WTC11 (cell line): Measurements from ENCODE around the gene SEC61A1. TPM values are rescaled to one million over a fixed set of nuclear protein-coding genes. Genes with fewer than 3 reads are reported as not detected.

ENCODE experiments used
- ATAC-seq: fragments of 200-7000 bp; cut with Tn5 transposase; 2 replicates; pipeline ENCODE4 v1.10.0; 2021; ENCODE audit warnings: mild to moderate bottlenecking, moderate library complexity
- CTCF ChIA-PET: fragments of 300-600 bp; sonication (Branson Sonifier 250); formaldehyde crosslinking; loops from one replicate; lab custom pipeline; 2021; ENCODE audit warnings: antibody characterized with exemption; lab: Charles Lee
- POLR2A ChIA-PET: fragments of 350-600 bp; sonication (Branson Sonifier 250); formaldehyde crosslinking; loops from one replicate; lab custom pipeline; 2021; ENCODE audit warnings: antibody characterized with exemption; lab: Charles Lee
- DNase-seq: peaks from one replicate; pipeline ENCODE4 v3.0.0; 2021; ENCODE audit warnings: low spot score
- H3K27ac Mint-ChIP-seq: 2 replicates; pipeline ENCODE4 v1.8.0; 2021; ENCODE audit warnings: mixed read lengths
- H3K27me3 Mint-ChIP-seq: 2 replicates; pipeline ENCODE4 v1.8.0; 2021; ENCODE audit warnings: low read depth, mild to moderate bottlenecking, moderate library complexity, mixed read lengths
- H3K36me3 Mint-ChIP-seq: 2 replicates; pipeline ENCODE4 v1.8.0; 2021; ENCODE audit warnings: mixed read lengths
- H3K4me1 Mint-ChIP-seq: 2 replicates; pipeline ENCODE4 v1.8.0; 2022; ENCODE audit warnings: mixed read lengths
- H3K4me3 Mint-ChIP-seq: 2 replicates; pipeline ENCODE4 v1.8.0; 2021; ENCODE audit warnings: mild to moderate bottlenecking, moderate library complexity, mixed read lengths
- H3K9me3 Mint-ChIP-seq: 2 replicates; pipeline ENCODE4 v1.8.0; 2021; ENCODE audit warnings: mixed read lengths
- ATF1 ChIP-seq: sonication (generic); formaldehyde crosslinking; IDR thresholded peaks from 2 replicates; pipeline ENCODE4 v1.8.1; 2023; ENCODE audit warnings: mild to moderate bottlenecking, moderate library complexity, missing genetic modification reagents
- ELF4 ChIP-seq: sonication (generic); formaldehyde crosslinking; IDR thresholded peaks from 2 replicates; pipeline ENCODE4 v1.8.1; 2022; ENCODE audit warnings: low read depth, mild to moderate bottlenecking, moderate library complexity, missing genetic modification reagents
- ESRRA ChIP-seq: sonication (generic); formaldehyde crosslinking; IDR thresholded peaks from 2 replicates; pipeline ENCODE4 v1.8.1; 2022; ENCODE audit warnings: mild to moderate bottlenecking, missing genetic modification reagents, borderline replicate concordance
- GABPB1 ChIP-seq: sonication (generic); formaldehyde crosslinking; IDR thresholded peaks from 2 replicates; pipeline ENCODE4 v1.8.1; 2023; ENCODE audit warnings: mild to moderate bottlenecking, missing genetic modification reagents
- GRHL2 ChIP-seq: fragments of 250-450 bp; sonication (Bioruptor Pico); IDR thresholded peaks from 2 replicates; pipeline ENCODE4 v1.8.0; 2022; ENCODE audit warnings: mild to moderate bottlenecking, moderate library complexity; ENCODE audit not compliant: insufficient replicate concordance, severe bottlenecking
- IRF2 ChIP-seq: sonication (generic); formaldehyde crosslinking; IDR thresholded peaks from 2 replicates; pipeline ENCODE4 v1.8.0; 2022; ENCODE audit warnings: low read depth, missing genetic modification reagents, borderline replicate concordance
- JAZF1 ChIP-seq: fragments of 250-450 bp; sonication (Bioruptor Pico); IDR thresholded peaks from 2 replicates; pipeline ENCODE4 v1.9.0; 2021; ENCODE audit warnings: moderate library complexity, mild to moderate bottlenecking, inconsistent platforms
- JUN ChIP-seq: sonication (generic); formaldehyde crosslinking; IDR thresholded peaks from 2 replicates; pipeline ENCODE4 v1.8.0; 2023; ENCODE audit warnings: mild to moderate bottlenecking, missing genetic modification reagents
- KAT7 ChIP-seq: sonication (generic); formaldehyde crosslinking; IDR thresholded peaks from 2 replicates; pipeline ENCODE4 v1.8.1; 2023; ENCODE audit warnings: missing genetic modification reagents, mild to moderate bottlenecking, borderline replicate concordance
- MXD4 ChIP-seq: fragments of 250-450 bp; sonication (Bioruptor Pico); IDR thresholded peaks from 2 replicates; pipeline ENCODE4 v1.8.0; 2021; ENCODE audit warnings: mild to moderate bottlenecking, moderate library complexity, borderline replicate concordance
- MYBL2 ChIP-seq: sonication (generic); formaldehyde crosslinking; IDR thresholded peaks from 2 replicates; pipeline ENCODE4 v1.8.1; 2023; ENCODE audit warnings: mild to moderate bottlenecking, moderate library complexity, missing genetic modification reagents
- RORB ChIP-seq: fragments of 250-450 bp; sonication (Bioruptor Pico); IDR thresholded peaks from 2 replicates; pipeline ENCODE4 v1.9.0; 2021; ENCODE audit warnings: mild to moderate bottlenecking
- SOX15 ChIP-seq: fragments of 250-450 bp; sonication (Bioruptor Pico); IDR thresholded peaks from 2 replicates; pipeline ENCODE4 v1.9.0; 2021; ENCODE audit warnings: mild to moderate bottlenecking
- TCF7 ChIP-seq: sonication (generic); formaldehyde crosslinking; IDR thresholded peaks from 2 replicates; pipeline ENCODE4 v1.8.0; 2022; ENCODE audit warnings: mild to moderate bottlenecking, low read depth, missing genetic modification reagents, moderate library complexity
- TEAD1 ChIP-seq: sonication (generic); formaldehyde crosslinking; IDR thresholded peaks from 2 replicates; pipeline ENCODE4 v1.8.0; 2022; ENCODE audit warnings: mild to moderate bottlenecking, missing genetic modification reagents
- TP53 ChIP-seq: sonication (generic); formaldehyde crosslinking; IDR thresholded peaks from 2 replicates; pipeline ENCODE4 v1.8.1; 2023; ENCODE audit warnings: mild to moderate bottlenecking, missing genetic modification reagents
- ZNF138 ChIP-seq: sonication (generic); formaldehyde crosslinking; conservative IDR thresholded peaks from 2 replicates; pipeline ENCODE4 v1.8.1; 2022; ENCODE audit warnings: mild to moderate bottlenecking, moderate library complexity, missing genetic modification reagents
- ZNF281 ChIP-seq: sonication (generic); formaldehyde crosslinking; IDR thresholded peaks from 2 replicates; pipeline ENCODE4 v1.8.0; 2023; ENCODE audit warnings: mild to moderate bottlenecking, missing genetic modification reagents
- ZNF396 ChIP-seq: fragments of 250-450 bp; sonication (Bioruptor Pico); IDR thresholded peaks from 2 replicates; pipeline ENCODE4 v1.8.0; 2021; ENCODE audit warnings: mild to moderate bottlenecking, moderate library complexity, borderline replicate concordance
- ZNF416 ChIP-seq: fragments of 250-450 bp; sonication (Bioruptor Pico); IDR thresholded peaks from 2 replicates; pipeline ENCODE4 v1.9.0; 2021; ENCODE audit warnings: mild to moderate bottlenecking, inconsistent platforms
- ZNF423 ChIP-seq: fragments of 250-450 bp; sonication (Bioruptor Pico); IDR thresholded peaks from 2 replicates; pipeline ENCODE4 v2.1.2; 2022; ENCODE audit warnings: mild to moderate bottlenecking, moderate library complexity
- ZNF512 ChIP-seq: sonication (generic); formaldehyde crosslinking; IDR thresholded peaks from 2 replicates; pipeline ENCODE4 v1.8.1; 2022; ENCODE audit warnings: missing genetic modification reagents, borderline replicate concordance
- total RNA-seq: library from RNA; stranded (reverse); gene quantifications from 3 replicates; pipeline ENCODE4 v1.2.3, GENCODE V29; 2021
- TF ChIP-seq, protein P1 (sequence below): sonication (generic); formaldehyde crosslinking; IDR thresholded peaks from 2 replicates; pipeline ENCODE4 v1.8.1; 2023; ENCODE audit warnings: mild to moderate bottlenecking, moderate library complexity, missing genetic modification reagents
- TF ChIP-seq, protein P2 (sequence below): fragments of 250-450 bp; sonication (Bioruptor Pico); IDR thresholded peaks from 2 replicates; pipeline ENCODE4 v1.8.0; 2021; ENCODE audit warnings: mild to moderate bottlenecking
- TF ChIP-seq, protein P3 (sequence below): fragments of 250-450 bp; sonication (Bioruptor Pico); IDR thresholded peaks from 2 replicates; pipeline ENCODE4 v2.1.2; 2022; ENCODE audit warnings: mild to moderate bottlenecking, moderate library complexity
- TF ChIP-seq, protein P4 (sequence below): fragments of 250-450 bp; sonication (Bioruptor Pico); conservative IDR thresholded peaks from 2 replicates; pipeline ENCODE4 v1.9.0; 2021; ENCODE audit warnings: mild to moderate bottlenecking

The SEC61A1 gene
- total RNA-seq, 1 experiment from 2014 or later: 152 TPM

DNA sequence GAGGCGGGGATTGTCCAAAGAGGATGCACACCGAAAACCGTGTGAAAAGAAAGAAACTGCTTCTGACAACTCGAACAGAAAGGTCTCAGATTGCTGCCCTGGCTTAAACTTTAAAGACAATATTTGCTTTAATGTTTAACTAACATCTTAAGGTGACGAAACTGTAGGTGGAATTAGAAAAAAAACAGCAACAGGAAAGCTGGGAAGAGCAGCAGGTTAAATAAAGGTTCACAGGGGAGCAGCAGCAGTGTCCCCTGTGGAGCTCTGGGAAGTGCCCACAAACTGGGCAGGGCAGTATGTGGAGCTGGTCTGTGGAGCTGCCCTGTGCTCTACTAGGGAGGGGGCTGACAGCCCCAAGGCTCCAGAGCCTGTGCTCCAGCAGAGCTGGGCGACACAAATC, 46.0 kb downstream of the SEC61A1 start:
- ATAC-seq: no peak

GRCh38 chr3:128100161-128100560, 47.9 kb downstream of the SEC61A1 start:
- Mint-ChIP-seq H3K9me3 (no peaks in the 10 kb centered on the region), H3K4me1 (peaks cover 73% of the 10 kb centered on the region), H3K27ac (peak overlapping the region; percentile 93), H3K4me3 (no peak overlapping the region), H3K36me3 (peaks cover 88% of the 10 kb centered on the region), H3K27me3 (no peaks in the 10 kb centered on the region)
- ChIA-PET CTCF (interaction anchor here (1.1 to 1.8 kb wide), 3 partner anchors 24 to 397 kb away, joined by 3 to 7 read pairs (median 5); no protein-coding TSS in a partner anchor), POLR2A (no interaction called here)
- DNase-seq (no peak), ATAC-seq (no peak; the same call in none of the 2 replicates)
- TF ChIP-seq MXD4: no peak
- TF ChIP-seq, protein P1, sequence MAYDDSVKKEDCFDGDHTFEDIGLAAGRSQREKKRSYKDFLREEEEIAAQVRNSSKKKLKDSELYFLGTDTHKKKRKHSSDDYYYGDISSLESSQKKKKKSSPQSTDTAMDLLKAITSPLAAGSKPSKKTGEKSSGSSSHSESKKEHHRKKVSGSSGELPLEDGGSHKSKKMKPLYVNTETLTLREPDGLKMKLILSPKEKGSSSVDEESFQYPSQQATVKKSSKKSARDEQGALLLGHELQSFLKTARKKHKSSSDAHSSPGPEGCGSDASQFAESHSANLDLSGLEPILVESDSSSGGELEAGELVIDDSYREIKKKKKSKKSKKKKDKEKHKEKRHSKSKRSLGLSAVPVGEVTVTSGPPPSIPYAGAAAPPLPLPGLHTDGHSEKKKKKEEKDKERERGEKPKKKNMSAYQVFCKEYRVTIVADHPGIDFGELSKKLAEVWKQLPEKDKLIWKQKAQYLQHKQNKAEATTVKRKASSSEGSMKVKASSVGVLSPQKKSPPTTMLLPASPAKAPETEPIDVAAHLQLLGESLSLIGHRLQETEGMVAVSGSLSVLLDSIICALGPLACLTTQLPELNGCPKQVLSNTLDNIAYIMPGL: no peak
- TF ChIP-seq, protein P2, sequence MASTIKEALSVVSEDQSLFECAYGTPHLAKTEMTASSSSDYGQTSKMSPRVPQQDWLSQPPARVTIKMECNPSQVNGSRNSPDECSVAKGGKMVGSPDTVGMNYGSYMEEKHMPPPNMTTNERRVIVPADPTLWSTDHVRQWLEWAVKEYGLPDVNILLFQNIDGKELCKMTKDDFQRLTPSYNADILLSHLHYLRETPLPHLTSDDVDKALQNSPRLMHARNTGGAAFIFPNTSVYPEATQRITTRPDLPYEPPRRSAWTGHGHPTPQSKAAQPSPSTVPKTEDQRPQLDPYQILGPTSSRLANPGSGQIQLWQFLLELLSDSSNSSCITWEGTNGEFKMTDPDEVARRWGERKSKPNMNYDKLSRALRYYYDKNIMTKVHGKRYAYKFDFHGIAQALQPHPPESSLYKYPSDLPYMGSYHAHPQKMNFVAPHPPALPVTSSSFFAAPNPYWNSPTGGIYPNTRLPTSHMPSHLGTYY (CRISPR knock-in tag): no peak
- TF ChIP-seq JUN: no peak
- TF ChIP-seq ZNF281 (CRISPR knock-in tag): no peak
- TF ChIP-seq, protein P3, sequence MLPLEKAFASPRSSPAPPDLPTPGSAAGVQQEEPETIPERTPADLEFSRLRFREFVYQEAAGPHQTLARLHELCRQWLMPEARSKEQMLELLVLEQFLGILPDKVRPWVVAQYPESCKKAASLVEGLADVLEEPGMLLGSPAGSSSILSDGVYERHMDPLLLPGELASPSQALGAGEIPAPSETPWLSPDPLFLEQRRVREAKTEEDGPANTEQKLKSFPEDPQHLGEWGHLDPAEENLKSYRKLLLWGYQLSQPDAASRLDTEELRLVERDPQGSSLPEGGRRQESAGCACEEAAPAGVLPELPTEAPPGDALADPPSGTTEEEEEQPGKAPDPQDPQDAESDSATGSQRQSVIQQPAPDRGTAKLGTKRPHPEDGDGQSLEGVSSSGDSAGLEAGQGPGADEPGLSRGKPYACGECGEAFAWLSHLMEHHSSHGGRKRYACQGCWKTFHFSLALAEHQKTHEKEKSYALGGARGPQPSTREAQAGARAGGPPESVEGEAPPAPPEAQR (CRISPR knock-in tag): no peak
- no peak for TF ChIP-seq TP53 (CRISPR knock-in tag)
- TF ChIP-seq ZNF423 (CRISPR knock-in tag): no peak
- no peak for TF ChIP-seq ZNF396
- TF ChIP-seq SOX15: no peak
- no peak for TF ChIP-seq GABPB1 (CRISPR knock-in tag)

More for the DNA sequence above, 46.0 kb downstream of the SEC61A1 start:
- TF ChIP-seq, protein P3 (CRISPR knock-in tag): no peak
- TF ChIP-seq TEAD1 (CRISPR knock-in tag) (no peak), GRHL2 (CRISPR knock-in tag) (no peak), ATF1 (CRISPR knock-in tag) (no peak), MYBL2 (CRISPR knock-in tag) (no peak), SOX15 (no peak), KAT7 (CRISPR knock-in tag) (no peak), ELF4 (CRISPR knock-in tag) (no peak), GABPB1 (CRISPR knock-in tag) (no peak), ZNF138 (CRISPR knock-in tag) (no peak), IRF2 (CRISPR knock-in tag) (no peak), RORB (CRISPR knock-in tag) (no peak), ZNF416 (CRISPR knock-in tag) (no peak), TCF7 (CRISPR knock-in tag) (no peak), TP53 (CRISPR knock-in tag) (no peak), JAZF1 (CRISPR knock-in tag) (no peak), ZNF512 (CRISPR knock-in tag) (no peak), ESRRA (no peak)
- TF ChIP-seq, protein P4, sequence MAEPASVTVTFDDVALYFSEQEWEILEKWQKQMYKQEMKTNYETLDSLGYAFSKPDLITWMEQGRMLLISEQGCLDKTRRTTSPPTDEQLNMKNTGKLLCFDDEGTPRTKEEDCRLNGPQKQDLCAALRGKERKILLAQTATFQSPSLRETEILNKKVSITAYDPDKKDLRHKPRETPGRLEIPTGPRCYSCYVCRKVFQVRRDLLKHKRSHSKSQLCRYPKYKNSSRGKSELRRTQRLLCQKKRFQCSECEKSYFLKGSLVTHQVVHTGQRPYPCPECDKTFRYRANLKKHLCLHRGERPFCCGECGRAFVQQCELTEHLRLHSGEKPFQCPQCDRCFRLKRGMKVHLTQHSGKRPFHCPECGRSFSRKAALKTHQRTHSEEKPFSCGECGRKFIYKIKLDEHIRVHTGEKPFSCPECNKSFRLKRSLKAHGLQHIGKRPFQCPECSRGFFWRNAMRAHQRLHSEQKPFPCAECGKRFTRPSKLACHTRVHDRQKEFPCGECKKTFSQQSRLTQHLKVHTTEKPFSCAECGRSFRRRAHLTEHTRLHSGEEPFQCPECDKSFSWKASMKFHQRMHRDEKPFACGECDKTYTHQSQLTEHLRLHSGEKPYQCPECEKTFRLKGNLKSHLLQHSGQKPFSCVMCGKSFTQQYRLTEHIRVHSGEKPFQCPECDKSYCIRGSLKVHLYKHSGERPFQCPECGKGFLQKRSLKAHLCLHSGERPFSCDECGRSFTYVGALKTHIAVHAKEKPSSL: no peak
- TF ChIP-seq, all 79 proteins: peak for 0
- H3K4me3 Mint-ChIP-seq: no peak overlapping the region
- no peaks in the 10 kb centered on the region for H3K27me3 Mint-ChIP-seq
- no peak for DNase-seq
- ChIA-PET CTCF (interaction anchor here (1.2 to 1.8 kb wide), 2 partner anchors 23 to 35 kb away, joined by 5 to 7 read pairs; no protein-coding TSS in a partner anchor), POLR2A (no interaction called here)
- H3K9me3 Mint-ChIP-seq: no peaks in the 10 kb centered on the region
- peaks cover 86% of the 10 kb centered on the region for H3K36me3 Mint-ChIP-seq
- H3K27ac Mint-ChIP-seq: peak overlapping the region; percentile 71; the same call in 1 of the 2 replicates
- peaks cover 78% of the 10 kb centered on the region for H3K4me1 Mint-ChIP-seq
